Liver (tissue), 3 donors: ENCODE results near the gene ADGRD1.

Source experiments
- CTCF ChIP-seq: fragments of 150-350 bp; IDR thresholded peaks from 2 replicates; pipeline ENCODE4 v1.5.1; 2017; ENCODE audit warnings: improper control_type of control experiment, low read depth, low read length; ENCODE audit not compliant: missing input control
- EGR1 ChIP-seq, 2 donors: IDR thresholded peaks; 2 replicates each; pipeline ENCODE4 v1.6.1; 2016 to 2018; ENCODE audit warnings: antibody characterized with exemption in 2 of 2, low read depth in 2 of 2
- GABPA ChIP-seq, 2 donors: IDR thresholded peaks in 1 of 2; conservative IDR thresholded peaks in 1 of 2; 2 replicates each; pipeline ENCODE4 v1.6.1; 2016; ENCODE audit warnings: antibody characterized with exemption in 2 of 2, mild to moderate bottlenecking in 1 of 2, moderate library complexity in 1 of 2
- HNF4G ChIP-seq: IDR thresholded peaks from 2 replicates; pipeline ENCODE4 v1.6.1; 2016; ENCODE audit warnings: antibody characterized with exemption
- RAD21 ChIP-seq, 2 donors: IDR thresholded peaks; 2 replicates each; pipeline ENCODE4 v1.6.1; 2016; ENCODE audit warnings: antibody characterized with exemption in 2 of 2, mild to moderate bottlenecking in 2 of 2
- RXRA ChIP-seq, 2 donors: IDR thresholded peaks; 2 replicates each; pipeline ENCODE4 v1.6.1; 2017 to 2018; ENCODE audit warnings: antibody characterized with exemption in 2 of 2, mild to moderate bottlenecking in 1 of 2
- SP1 ChIP-seq: IDR thresholded peaks from 2 replicates; pipeline ENCODE4 v1.6.1; 2018; ENCODE audit warnings: antibody characterized with exemption, mild to moderate bottlenecking
- YY1 ChIP-seq: IDR thresholded peaks from 2 replicates; pipeline ENCODE4 v1.6.1; 2016; ENCODE audit warnings: antibody characterized with exemption, mild to moderate bottlenecking
- donor health status: healthy.
- donor health status: healthy.

GRCh38 chr12:131020326-131021153 lies 66.8 kb downstream of the ADGRD1 start:
- no peak for TF ChIP-seq CTCF
- no peak for TF ChIP-seq EGR1 (IDR thresholded peaks at IDR 0.05; ENCODE audit: low read depth in 2 of 2)
- no peak for TF ChIP-seq RXRA (IDR thresholded peaks at IDR 0.05)
- TF ChIP-seq SP1 = no peak
- no peak for TF ChIP-seq RAD21 (IDR thresholded peaks at IDR 0.05)
- no peak for TF ChIP-seq GABPA (IDR thresholded peaks at IDR 0.05 in 1 of 2, conservative IDR thresholded peaks at IDR 0.05 in 1 of 2)
- no peak for TF ChIP-seq HNF4G
- TF ChIP-seq YY1 = no peak
